Measurements from ENCODE around the gene TTC39C.

Gene TTC39C

DNA sequence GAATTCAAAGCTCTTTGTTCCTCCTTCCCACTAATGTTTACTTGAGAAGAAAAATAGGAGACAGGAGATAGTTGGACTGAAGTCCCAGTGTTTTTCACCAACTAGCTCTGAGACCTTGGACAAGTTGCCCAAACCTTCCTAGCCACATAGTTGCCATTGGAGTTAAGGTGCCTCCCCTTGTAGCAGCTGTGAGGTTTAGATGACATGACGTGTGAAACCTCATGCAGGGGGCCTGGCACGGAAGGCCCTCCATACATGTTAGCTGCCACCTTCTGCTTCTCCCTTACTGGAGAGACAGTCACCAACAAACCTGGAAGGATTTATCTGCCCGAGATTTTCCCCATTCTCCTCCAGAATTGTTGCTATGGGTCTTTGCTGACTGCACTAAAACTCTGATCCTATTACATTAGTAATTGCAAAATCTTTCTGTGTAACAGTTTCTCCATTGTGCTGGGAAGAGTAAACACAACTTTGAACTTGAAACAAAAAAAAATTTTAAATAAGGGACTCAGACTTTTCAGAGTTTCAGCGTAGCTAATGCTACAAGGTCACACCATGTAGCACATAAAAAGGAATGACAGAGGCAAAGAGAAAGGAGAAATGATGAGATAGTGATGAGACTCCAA, 100.5 kb downstream of the TTC39C start:
- TF ChIP-seq, protein P1, sequence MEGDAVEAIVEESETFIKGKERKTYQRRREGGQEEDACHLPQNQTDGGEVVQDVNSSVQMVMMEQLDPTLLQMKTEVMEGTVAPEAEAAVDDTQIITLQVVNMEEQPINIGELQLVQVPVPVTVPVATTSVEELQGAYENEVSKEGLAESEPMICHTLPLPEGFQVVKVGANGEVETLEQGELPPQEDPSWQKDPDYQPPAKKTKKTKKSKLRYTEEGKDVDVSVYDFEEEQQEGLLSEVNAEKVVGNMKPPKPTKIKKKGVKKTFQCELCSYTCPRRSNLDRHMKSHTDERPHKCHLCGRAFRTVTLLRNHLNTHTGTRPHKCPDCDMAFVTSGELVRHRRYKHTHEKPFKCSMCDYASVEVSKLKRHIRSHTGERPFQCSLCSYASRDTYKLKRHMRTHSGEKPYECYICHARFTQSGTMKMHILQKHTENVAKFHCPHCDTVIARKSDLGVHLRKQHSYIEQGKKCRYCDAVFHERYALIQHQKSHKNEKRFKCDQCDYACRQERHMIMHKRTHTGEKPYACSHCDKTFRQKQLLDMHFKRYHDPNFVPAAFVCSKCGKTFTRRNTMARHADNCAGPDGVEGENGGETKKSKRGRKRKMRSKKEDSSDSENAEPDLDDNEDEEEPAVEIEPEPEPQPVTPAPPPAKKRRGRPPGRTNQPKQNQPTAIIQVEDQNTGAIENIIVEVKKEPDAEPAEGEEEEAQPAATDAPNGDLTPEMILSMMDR (IDR thresholded peaks at IDR 0.05; ENCODE audit: insufficient read depth, missing control alignments), result no peak
- DNase-seq (ENCODE audit: insufficient read length, low spot score) (no peak), FAIRE-seq (no peak)

DNA sequence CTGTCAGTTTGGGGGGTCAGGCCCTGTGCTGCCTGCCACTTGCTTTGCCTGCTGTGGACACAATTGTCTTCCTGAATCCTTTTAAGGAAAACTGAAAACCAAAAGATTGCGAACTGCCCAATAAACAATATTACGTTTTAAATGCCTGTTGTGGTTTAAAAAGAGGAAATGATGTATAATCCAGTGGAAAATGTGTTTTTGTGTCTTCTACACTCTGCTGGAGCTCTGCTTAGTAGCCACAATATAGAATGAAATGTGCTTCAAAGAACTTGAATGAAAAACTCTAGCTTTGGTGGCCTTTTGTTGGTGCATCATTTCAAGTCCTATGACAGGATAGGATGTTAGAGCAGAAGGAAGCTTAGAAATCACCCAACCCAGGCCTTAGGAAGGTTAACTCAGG, 101.1 kb downstream of the TTC39C start:
- FAIRE-seq (peak; percentile 66), DNase-seq (ENCODE audit: insufficient read length, low spot score) (no peak)
- TF ChIP-seq, protein P1 (IDR thresholded peaks at IDR 0.05; ENCODE audit: insufficient read depth, missing control alignments), result no peak

DNA sequence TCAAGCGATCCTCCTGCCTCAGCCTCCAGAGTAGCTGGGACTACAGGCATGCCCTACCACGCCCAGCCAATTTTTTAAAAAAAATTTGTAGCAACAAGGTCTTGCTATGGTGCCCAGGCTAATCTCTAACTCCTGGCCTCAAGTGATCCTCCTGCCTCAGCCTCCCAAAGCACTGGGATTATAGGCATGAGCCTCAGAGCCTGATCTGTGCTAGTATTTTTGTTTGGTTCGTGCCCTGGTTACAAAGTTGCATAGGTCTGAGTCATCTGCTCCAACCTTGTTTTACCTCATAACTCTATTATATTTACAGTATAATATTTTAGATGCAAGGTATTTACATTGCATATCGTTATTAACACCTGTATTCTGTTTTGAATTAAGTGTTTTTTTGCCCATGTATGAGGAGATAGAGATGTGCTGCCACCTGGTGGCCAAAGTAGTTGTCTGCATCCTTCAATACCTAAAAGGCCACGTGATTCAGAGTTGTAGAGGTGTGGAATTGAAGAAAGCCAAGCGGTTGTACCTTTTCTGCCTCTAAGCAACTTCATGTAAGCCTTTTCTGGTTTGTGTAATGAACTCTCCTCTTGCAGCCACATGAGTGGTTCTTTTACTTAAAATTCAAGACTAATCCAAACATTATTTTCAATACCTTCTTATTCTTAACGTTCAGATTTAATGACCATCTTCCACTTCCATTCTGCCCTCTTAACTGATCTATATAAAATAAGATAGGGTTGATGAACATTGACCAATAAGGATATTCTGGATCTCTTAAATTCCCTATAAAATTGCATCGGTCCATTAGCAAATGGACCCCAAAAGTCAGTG, 104.4 kb downstream of the TTC39C start:
- FAIRE-seq (peak; percentile 97), DNase-seq (ENCODE audit: insufficient read length, low spot score) (no peak)
- TF ChIP-seq, protein P1 (IDR thresholded peaks at IDR 0.05; ENCODE audit: insufficient read depth, missing control alignments), result peak; percentile 83

DNA sequence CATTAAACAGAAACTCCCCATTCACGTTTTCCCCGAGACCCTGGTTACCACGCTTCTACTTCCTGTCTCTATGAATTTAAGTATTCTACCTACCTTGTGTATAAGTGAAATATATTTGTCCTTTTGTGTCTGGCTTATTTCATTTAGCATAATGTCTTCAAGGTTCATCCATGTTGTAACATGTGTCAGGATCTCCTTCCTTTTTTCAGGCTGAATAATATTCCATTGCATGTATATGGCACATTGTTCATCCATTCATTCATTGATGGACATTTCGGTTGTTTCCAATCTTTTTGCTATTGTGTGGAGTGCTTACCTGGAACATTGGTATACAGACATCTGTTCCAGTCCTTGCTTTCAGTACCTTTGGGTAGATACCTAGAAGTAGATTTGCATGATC, 106.1 kb downstream of the TTC39C start:
- DNase-seq (ENCODE audit: insufficient read length, low spot score) (no peak), FAIRE-seq (peak; percentile 76)
- TF ChIP-seq, protein P1 (IDR thresholded peaks at IDR 0.05; ENCODE audit: insufficient read depth, missing control alignments), result no peak

DNA sequence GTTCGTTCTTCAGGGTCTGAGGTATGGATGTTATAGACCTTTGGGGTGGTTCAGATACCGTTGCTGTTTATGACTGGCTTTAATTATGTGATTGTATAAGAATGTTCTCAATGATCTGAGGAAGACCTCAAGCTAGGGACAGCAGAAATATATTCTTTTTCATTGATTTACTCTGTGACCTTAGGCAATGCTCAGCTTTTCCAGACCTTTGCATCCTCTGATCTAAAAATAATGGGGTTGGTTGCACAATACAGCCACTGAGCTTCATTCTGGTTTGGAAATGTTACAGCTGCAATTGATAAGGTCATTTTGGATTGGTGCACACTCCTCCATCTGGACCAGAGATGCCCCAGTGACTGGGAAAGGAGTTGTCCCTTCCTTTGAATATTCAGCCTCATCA, 107.1 kb downstream of the TTC39C start:
- DNase-seq (ENCODE audit: insufficient read length, low spot score) (no peak), FAIRE-seq (no peak)
- TF ChIP-seq, protein P1 (IDR thresholded peaks at IDR 0.05; ENCODE audit: insufficient read depth, missing control alignments), result no peak

DNA sequence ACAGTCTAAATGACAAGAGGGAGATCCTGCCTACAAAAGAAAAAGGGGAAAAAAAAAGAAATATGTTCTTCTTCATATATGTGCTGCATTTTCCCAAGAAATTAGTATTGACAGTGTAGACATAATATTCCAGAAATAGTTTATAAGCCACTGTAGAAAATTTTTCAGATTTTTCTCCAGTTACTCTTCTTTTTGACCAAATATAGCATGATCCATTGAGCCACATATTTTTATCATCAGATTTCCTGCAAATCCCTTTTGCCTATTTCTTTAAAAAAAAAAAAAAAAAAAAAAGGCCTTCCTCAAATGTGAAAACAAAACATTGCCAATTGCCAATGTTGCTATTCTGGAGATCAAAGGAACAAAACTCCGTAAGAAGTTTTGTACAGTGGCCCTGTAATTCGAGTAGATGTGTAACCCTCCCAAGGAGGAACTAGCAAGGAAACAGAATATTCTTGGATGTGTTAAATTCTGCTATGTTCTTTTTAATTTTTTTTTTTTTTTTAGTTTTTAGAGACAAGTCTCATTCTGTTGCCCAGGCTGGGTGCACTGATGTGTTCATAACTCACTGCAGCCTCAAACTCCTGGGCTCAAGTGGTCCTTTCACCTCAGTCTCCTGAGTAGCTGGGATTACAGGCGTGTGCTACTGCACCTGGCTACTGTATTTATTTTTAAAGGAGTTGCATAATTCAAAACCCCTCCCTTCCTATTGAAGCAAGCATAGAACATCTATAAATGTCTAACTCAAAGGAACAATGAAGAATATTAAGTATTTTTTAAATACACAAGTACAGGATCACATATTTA, 111.8 kb downstream of the TTC39C start:
- TF ChIP-seq, protein P1 (IDR thresholded peaks at IDR 0.05; ENCODE audit: insufficient read depth, missing control alignments), result no peak
- FAIRE-seq (no peak), DNase-seq (ENCODE audit: insufficient read length, low spot score) (no peak)
